GM19463 (cell line): ENCODE results near the gene IFITM1.
A peak's percentile ranks its signal among the peaks of the same experiment; 100 is the strongest.
"Not testable (repeated sequence)": the region's sequence is repeated elsewhere in the genome, so short reads cannot be mapped to it uniquely, and the experiment has no call there.

Source experiments
- ATAC-seq: cut with Tn5 transposase; IDR thresholded peaks from one replicate; pipeline ENCODE4 v1.9.1; 2021; ENCODE audit warnings: mild to moderate bottlenecking, moderate library complexity; ENCODE audit not compliant: unreplicated experiment

The IFITM1 gene

GRCh38 chr11:308740-309665, 4.8 kb upstream of the IFITM1 start:
- ATAC-seq = not testable (repeated sequence)

GRCh38 chr11:309979-310572, 3.8 kb upstream of the IFITM1 start:
- not testable (repeated sequence) for ATAC-seq

GRCh38 chr11:311013-311748, 2.7 kb upstream of the IFITM1 start:
- not testable (repeated sequence) for ATAC-seq

GRCh38 chr11:312092-312816, 1.6 kb upstream of the IFITM1 start:
- no peak for ATAC-seq

GRCh38 chr11:313304-313786, 495 bp upstream of the IFITM1 start:
- no peak for ATAC-seq

- ATAC-seq = not testable (repeated sequence)
Observed at GRCh38 chr11:314554-314875, 675 bp downstream of the IFITM1 start.

GRCh38 chr11:315051-315481, 1.2 kb downstream of the IFITM1 start:
- ATAC-seq = no peak

- no peak for ATAC-seq
Observed at GRCh38 chr11:315516-315994, 1.7 kb downstream of the IFITM1 start.

- ATAC-seq = no peak
Observed at GRCh38 chr11:316031-316701, 2.3 kb downstream of the IFITM1 start.

- ATAC-seq = no peak
Observed at GRCh38 chr11:316891-317301, 3.1 kb downstream of the IFITM1 start.

GRCh38 chr11:317668-318404, 4.0 kb downstream of the IFITM1 start:
- ATAC-seq = peak; percentile 10

GRCh38 chr11:318405-319120, 4.7 kb downstream of the IFITM1 start:
- peak; percentile 43 for ATAC-seq

GRCh38 chr11:319121-319887, 5.5 kb downstream of the IFITM1 start:
- not testable (repeated sequence) for ATAC-seq

GRCh38 chr11:319888-320273, 6.0 kb downstream of the IFITM1 start:
- not testable (repeated sequence) for ATAC-seq

- ATAC-seq = no peak
Observed at GRCh38 chr11:324156-324555, 10.3 kb downstream of the IFITM1 start.

- not testable (repeated sequence) for ATAC-seq
Observed at GRCh38 chr11:324593-325517, 11.0 kb downstream of the IFITM1 start.
